ENCODE data around the gene MISP3. TPM values are rescaled to one million over a fixed set of nuclear protein-coding genes. Genes with fewer than 3 reads are reported as not detected.
A peak's percentile ranks its signal among the peaks of the same experiment; 100 is the strongest.

The MISP3 gene
- total and polyA plus RNA-seq, 9 of the 15 experiments (the other 6 are each of a cell fraction or from before 2014, with no cell fraction given) = 0.25 to 5.6 (median 1.6) TPM

GRCh38 chr19:14073925-14074838 is 1.6 kb downstream of the MISP3 start (continued):
- TF ChIP-seq POLR2AphosphoS5 (IDR thresholded peaks at IDR 0.05; ENCODE audit: control insufficient read depth, insufficient read depth, low read depth, low read length) (no peak), SIX5 (IDR thresholded peaks at IDR 0.05; ENCODE audit: borderline replicate concordance in 1 of 2, insufficient read depth in 1 of 2, low read depth in 1 of 2, low read length in 2 of 2) (no peak), TSC22D4 (tag; IDR thresholded peaks at IDR 0.05) (no peak), FOXM1 (IDR thresholded peaks at IDR 0.05; ENCODE audit: low read depth) (no peak), FOXM1 (CRISPR knock-in tag; IDR thresholded peaks at IDR 0.05; ENCODE audit: low read depth) (no peak), KDM5B (IDR thresholded peaks at IDR 0.05; ENCODE audit: insufficient replicate concordance, low read depth, low read length) (peak; percentile 12), NEUROD1 (IDR thresholded peaks at IDR 0.05; ENCODE audit: borderline replicate concordance, low read depth, low read length, partially characterized antibody) (no peak), EGR1 (conservative IDR thresholded peaks at IDR 0.05) (peak; percentile 71), PKNOX1 (IDR thresholded peaks at IDR 0.05) (no peak), MCM7 (IDR thresholded peaks at IDR 0.05) (no peak), ZSCAN32 (CRISPR knock-in tag; IDR thresholded peaks at IDR 0.05) (no peak), ZNF592 (IDR thresholded peaks at IDR 0.05) (no peak), GABPA (tag; conservative IDR thresholded peaks at IDR 0.05; ENCODE audit: low read depth) (no peak), ATF3 (IDR thresholded peaks at IDR 0.05) (no peak), ATF3 (CRISPR knock-in tag; conservative IDR thresholded peaks at IDR 0.05) (no peak)
